Fibroblast of lung (primary cell): ENCODE results near the gene DLL1.

ENCODE experiments used
- CTCF ChIP-seq, 2 donors: IDR thresholded peaks in 1 of 2; conservative IDR thresholded peaks in 1 of 2; 1 replicate in 1 of 2; 2 replicates in 1 of 2; pipeline ENCODE4 v1.5.1; 2011 to 2012; ENCODE audit warnings: low read length in 2 of 2, control low read depth in 1 of 2, inconsistent platforms in 1 of 2, low read depth in 1 of 2, mild to moderate bottlenecking in 1 of 2
- EZH2 ChIP-seq: IDR thresholded peaks from 2 replicates; pipeline ENCODE4 v1.5.1; 2012; ENCODE audit warnings: low read length, control low read depth, mild to moderate bottlenecking; ENCODE audit errors: missing control alignments

GRCh38 chr6:170276369-170277057 lies 14.4 kb downstream of the DLL1 start:
- TF ChIP-seq CTCF (conservative IDR thresholded peaks at IDR 0.05 in 1 of 2, IDR thresholded peaks at IDR 0.05 in 1 of 2; ENCODE audit: low read depth in 1 of 2, low read length in 2 of 2) (no peak), EZH2 (no peak)
